ENCODE measurements around the gene GCLC. TPM values are rescaled to one million over a fixed set of nuclear protein-coding genes. Genes with fewer than 3 reads are reported as not detected.

The GCLC gene
- total RNA-seq, 2 donors from 2014 or later: 77.1 to 81.2 TPM

- H3K4me1 ChIP-seq (replicated peaks): no peaks in the 10 kb centered on the region
- H3K27ac ChIP-seq: no peak overlapping the region
- no peaks in the 10 kb centered on the region for H3K9me3 ChIP-seq
- TF ChIP-seq POLR2AphosphoS5 (IDR thresholded peaks at IDR 0.05): no peak
- WGBS: 72% methylated on average over 3 of the region's 3 CpGs
- intact Hi-C loops (cut with DNase I): no loop called here
- H3K27me3 ChIP-seq (replicated peaks; ENCODE audit: insufficient read depth): no peaks in the 10 kb centered on the region
- DNase-seq (ENCODE audit: low spot score): no peak
- no peaks in the 10 kb centered on the region for H3K36me3 ChIP-seq
- H3K4me3 ChIP-seq: no peak overlapping the region
These were observed 45.8 kb downstream of the GCLC start for GRCh38 chr6:53499094-53499493.

GRCh38 chr6:53498649-53499048 lies 46.3 kb downstream of the GCLC start:
- TF ChIP-seq POLR2A (IDR thresholded peaks at IDR 0.05) (no peak), POLR2AphosphoS5 (IDR thresholded peaks at IDR 0.05) (no peak), CTCF (IDR thresholded peaks at IDR 0.05) (no peak)
- H3K27ac ChIP-seq: no peak overlapping the region
- DNase-seq (ENCODE audit: low spot score): no peak
- no peaks in the 10 kb centered on the region for H3K27me3 ChIP-seq (replicated peaks; ENCODE audit: insufficient read depth)
- no peak overlapping the region for H3K4me3 ChIP-seq
- no peaks in the 10 kb centered on the region for H3K9me3 ChIP-seq
- 93% methylated on average over 6 of the region's 6 CpGs for WGBS
- H3K4me1 ChIP-seq (replicated peaks): no peaks in the 10 kb centered on the region
- intact Hi-C loops (cut with DNase I): no loop called here
- H3K36me3 ChIP-seq: no peaks in the 10 kb centered on the region

- TF ChIP-seq CTCF (IDR thresholded peaks at IDR 0.05) (no peak), POLR2A (IDR thresholded peaks at IDR 0.05) (no peak), POLR2AphosphoS5 (IDR thresholded peaks at IDR 0.05) (no peak)
- 93% methylated on average over 2 of the region's 2 CpGs for WGBS
- Histone ChIP-seq H3K4me1 (replicated peaks) (no peaks in the 10 kb centered on the region), H3K36me3 (no peaks in the 10 kb centered on the region), H3K9me3 (no peaks in the 10 kb centered on the region), H3K27me3 (replicated peaks; ENCODE audit: insufficient read depth) (no peaks in the 10 kb centered on the region), H3K27ac (no peak overlapping the region), H3K4me3 (no peak overlapping the region)
- intact Hi-C loops (cut with DNase I): no loop called here
- no peak for DNase-seq (ENCODE audit: low spot score)
These were observed 47.0 kb downstream of the GCLC start for GRCh38 chr6:53497905-53498304.

GRCh38 chr6:53496797-53497375 lies 48.0 kb downstream of the GCLC start:
- Histone ChIP-seq H3K9me3 (no peaks in the 10 kb centered on the region), H3K4me1 (replicated peaks) (no peaks in the 10 kb centered on the region), H3K27me3 (replicated peaks; ENCODE audit: insufficient read depth) (no peaks in the 10 kb centered on the region), H3K4me3 (no peak overlapping the region), H3K36me3 (no peaks in the 10 kb centered on the region), H3K27ac (no peak overlapping the region)
- intact Hi-C loops (cut with DNase I): no loop called here
- TF ChIP-seq CTCF (IDR thresholded peaks at IDR 0.05) (no peak), POLR2A (IDR thresholded peaks at IDR 0.05) (no peak), POLR2AphosphoS5 (IDR thresholded peaks at IDR 0.05) (no peak)
- WGBS: 34% methylated on average over 5 of the region's 5 CpGs
- DNase-seq (ENCODE audit: low spot score): no peak

GRCh38 chr6:53495506-53496499 lies 49.1 kb downstream of the GCLC start:
- Histone ChIP-seq H3K27me3 (replicated peaks; ENCODE audit: insufficient read depth) (no peaks in the 10 kb centered on the region), H3K27ac (no peak overlapping the region), H3K4me1 (replicated peaks) (no peaks in the 10 kb centered on the region), H3K9me3 (no peaks in the 10 kb centered on the region), H3K36me3 (no peaks in the 10 kb centered on the region), H3K4me3 (no peak overlapping the region)
- DNase-seq (ENCODE audit: low spot score): no peak
- intact Hi-C loops (cut with DNase I): no loop called here
- 86% methylated on average over 6 of the region's 6 CpGs for WGBS
- TF ChIP-seq CTCF (IDR thresholded peaks at IDR 0.05): no peak
- TF ChIP-seq POLR2AphosphoS5 (IDR thresholded peaks at IDR 0.05): no peak
- no peak for TF ChIP-seq POLR2A (IDR thresholded peaks at IDR 0.05)
